Subcutaneous adipose tissue (tissue), 4 donors: Measurements from ENCODE around the gene STC2. TPM values are rescaled to one million over a fixed set of nuclear protein-coding genes. Genes with fewer than 3 reads are reported as not detected.

Experiments
- CTCF ChIP-seq: fragments of 450-650 bp; IDR thresholded peaks from one replicate; pipeline ENCODE4 v1.5.1; 2016; ENCODE audit warnings: low read depth, mild to moderate bottlenecking, control low read depth, antibody characterized with exemption, moderate library complexity
- total RNA-seq, 4 donors: library from RNA; depleted of rRNA; stranded (reverse); fragments of >200 nt; gene quantifications; one replicate each; pipeline ENCODE4 v1.1.0, GENCODE V29; 2016

Gene STC2
- total RNA-seq, 4 donors from 2014 or later, result 2.4 to 15.0 (median 4.2) TPM

GRCh38 chr5:173296737-173297676, 31.2 kb downstream of the STC2 start:
- TF ChIP-seq CTCF, result no peak

- no peak for TF ChIP-seq CTCF
Measured at GRCh38 chr5:173295796-173296195, 32.4 kb downstream of the STC2 start.

GRCh38 chr5:173294673-173295320, 33.4 kb downstream of the STC2 start:
- TF ChIP-seq CTCF, result no peak

- TF ChIP-seq CTCF, result no peak
Measured at GRCh38 chr5:173293817-173294672, 34.2 kb downstream of the STC2 start.

GRCh38 chr5:173291722-173292658, 36.2 kb downstream of the STC2 start:
- no peak for TF ChIP-seq CTCF

GRCh38 chr5:173290477-173291131, 37.6 kb downstream of the STC2 start:
- TF ChIP-seq CTCF, result no peak
